HG03460 (cell line): ENCODE data around the gene UBXN6.

Source experiments
- ATAC-seq: cut with Tn5 transposase; IDR thresholded peaks from one replicate; pipeline ENCODE4 v1.9.1; 2021; ENCODE audit not compliant: unreplicated experiment

Gene UBXN6

GRCh38 chr19:4456843-4457653 is 546 bp downstream of the UBXN6 start:
- no peak for ATAC-seq

DNA sequence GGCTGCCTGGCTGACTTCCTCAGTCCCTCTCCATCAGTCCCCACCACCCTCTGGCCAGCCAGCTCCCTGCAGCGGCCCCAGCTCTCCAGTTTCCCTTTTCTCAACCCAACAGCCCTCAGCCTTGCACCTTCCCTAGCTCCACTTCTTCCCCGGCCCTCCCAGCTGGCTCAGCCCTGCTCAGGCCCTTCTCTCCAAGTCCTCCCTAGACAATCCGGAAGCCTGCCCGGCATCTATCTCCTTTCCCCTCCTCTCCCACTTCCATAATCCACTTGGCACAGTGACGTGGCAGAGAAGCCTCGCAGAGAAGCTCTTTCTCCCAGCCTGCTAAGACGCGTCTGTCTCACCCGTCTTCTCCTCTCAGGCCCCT is 1.1 kb downstream of the UBXN6 start:
- ATAC-seq = no peak

- ATAC-seq = no peak
Observed at GRCh38 chr19:4455719-4456475, 1.7 kb downstream of the UBXN6 start.

GRCh38 chr19:4454747-4455718 is 2.6 kb downstream of the UBXN6 start:
- no peak for ATAC-seq

- ATAC-seq = no peak
Observed at GRCh38 chr19:4453232-4454179, 4.1 kb downstream of the UBXN6 start.

DNA sequence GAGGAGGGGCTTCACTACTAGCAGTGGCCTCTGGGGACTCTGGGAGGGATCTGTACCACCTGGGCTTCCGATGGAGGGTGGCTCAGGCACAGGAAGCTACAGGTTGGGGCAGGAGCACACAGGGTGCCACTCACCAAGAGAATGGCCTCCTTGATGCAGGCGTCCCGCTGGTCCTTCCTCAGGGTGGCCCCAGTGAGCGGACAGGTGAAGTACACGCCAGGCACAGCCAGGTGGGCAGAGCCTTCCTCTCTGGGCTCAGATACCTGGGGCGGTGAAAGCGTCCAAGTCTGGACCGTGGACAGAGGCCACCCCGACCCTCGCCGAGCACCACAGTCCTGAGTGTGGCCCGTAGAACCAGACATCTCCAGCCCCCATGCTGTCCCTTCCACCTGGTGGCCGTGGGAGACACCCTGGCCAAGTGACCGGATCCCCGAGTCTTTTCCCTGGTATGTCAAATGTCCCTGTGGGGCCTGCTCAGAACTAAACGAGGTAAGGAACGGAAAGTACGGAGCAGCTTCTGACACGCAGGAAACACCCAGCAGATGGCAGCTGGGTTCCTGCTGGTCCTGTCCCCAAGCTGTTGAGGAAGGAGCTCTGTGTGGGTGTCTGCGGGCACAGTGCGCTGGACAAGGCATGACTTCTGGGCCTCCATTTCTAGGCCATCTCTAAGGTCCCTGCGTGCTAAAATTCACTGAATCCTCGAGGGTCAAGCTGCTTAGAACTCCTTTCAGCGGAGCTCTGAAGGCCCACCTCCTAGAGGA is 5.2 kb downstream of the UBXN6 start:
- no peak for ATAC-seq

GRCh38 chr19:4449639-4450028 is 8.0 kb downstream of the UBXN6 start:
- ATAC-seq = no peak

GRCh38 chr19:4449022-4449638 is 8.5 kb downstream of the UBXN6 start:
- ATAC-seq = no peak

DNA sequence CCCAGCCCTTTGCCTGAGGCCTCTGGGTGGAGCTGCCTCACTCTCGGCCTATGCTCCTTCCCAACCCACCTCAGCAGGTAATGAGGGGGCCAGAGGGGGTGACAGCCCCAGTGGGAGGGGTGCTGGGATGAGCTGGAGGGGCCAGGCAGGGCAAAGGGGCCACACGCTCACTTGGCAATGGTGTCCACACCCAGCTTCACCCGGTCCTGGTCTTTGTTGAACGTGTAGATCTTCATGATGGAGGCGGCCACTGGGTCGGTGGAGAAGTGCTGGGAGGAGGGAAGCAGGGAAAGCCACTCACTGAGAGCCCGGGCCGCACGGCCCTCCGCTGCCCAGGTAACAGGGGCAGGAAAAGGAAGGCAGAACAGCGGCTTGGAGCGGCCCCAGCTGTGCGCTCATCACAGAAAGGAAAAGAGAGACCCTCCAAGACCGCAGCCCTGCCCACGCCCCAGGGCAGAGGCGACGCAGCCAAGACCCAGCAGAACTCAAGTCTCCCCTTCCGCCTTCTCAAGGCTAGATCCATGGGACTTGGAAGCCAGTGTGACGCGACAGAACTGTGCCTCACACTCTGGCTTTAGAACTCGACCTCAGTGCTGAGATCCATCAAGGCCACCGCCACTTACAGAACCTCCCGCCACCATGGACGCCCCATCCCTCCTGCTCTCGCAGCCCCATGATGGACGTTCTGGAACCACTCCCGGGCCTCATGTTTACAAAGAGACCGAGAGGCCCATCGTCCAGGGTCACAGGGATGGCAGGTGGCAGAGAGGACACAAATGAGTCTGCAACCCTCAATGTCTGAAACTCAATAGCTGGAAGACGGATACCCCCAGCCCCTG is 9.2 kb downstream of the UBXN6 start:
- no peak for ATAC-seq

DNA sequence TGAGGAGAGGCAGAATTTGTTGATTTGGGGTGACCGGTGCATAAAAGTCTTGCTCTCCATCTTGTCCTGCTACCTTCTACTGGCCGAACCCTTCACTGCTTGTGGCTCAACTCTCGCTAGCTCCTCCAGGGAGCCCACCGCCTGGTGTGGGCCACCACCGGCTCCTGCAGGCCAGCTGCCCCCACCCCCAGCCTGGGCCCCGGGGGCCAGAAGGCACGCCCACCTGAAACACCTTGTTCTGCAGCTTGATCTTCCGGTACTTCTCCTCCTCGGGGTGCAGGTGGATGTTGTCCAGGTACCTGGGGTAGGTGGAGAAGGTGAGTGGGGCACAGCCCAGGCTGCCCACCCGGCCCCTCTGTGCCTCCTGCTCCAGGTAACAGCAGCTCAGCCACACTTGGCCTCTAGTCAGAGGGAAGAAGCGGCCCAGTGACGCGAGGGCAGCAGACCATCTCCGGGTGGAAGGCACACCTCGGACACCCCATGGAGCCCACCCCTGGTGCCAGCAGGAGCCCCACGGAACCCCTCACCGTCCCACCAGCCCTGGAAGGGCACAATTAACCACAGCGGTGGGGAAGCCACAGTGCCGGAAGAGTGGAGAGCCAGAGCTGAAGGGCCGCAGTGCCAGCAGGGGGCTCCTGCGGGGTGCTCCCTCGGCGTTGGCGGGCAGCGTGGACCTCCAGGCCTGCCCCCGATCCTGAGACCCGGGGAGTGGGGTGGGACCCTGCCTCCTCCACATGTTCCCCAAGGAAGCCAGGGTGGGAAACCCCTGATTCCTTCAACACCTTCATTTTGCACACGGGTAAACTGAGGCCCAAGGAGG is 10.1 kb downstream of the UBXN6 start:
- ATAC-seq = no peak

DNA sequence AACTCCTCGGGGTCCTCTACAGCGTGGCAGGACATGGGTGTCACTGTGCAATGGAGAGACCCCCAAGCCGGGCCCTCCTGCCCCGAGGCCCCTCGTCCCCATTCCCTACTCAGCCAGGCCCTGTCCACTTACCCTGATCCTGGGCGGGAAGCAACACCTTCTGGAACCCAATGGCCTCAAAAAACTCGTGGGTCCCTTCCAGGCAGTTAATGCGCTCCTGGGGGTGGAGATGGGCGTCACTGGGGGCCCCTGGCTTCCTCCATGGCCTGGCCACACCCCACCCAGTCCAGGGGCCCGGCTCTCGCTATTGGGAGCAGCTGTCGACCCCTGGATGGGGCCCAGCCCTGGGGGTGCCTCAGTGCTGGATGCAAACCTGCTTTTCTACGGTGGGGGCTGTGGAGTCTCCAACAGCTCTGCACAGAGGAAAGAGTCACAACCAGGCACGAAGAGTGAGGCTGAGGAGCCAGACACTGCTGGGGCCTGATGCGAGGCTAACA is 10.8 kb downstream of the UBXN6 start:
- no peak for ATAC-seq

GRCh38 chr19:4445963-4446703 is 11.5 kb downstream of the UBXN6 start:
- no peak for ATAC-seq

DNA sequence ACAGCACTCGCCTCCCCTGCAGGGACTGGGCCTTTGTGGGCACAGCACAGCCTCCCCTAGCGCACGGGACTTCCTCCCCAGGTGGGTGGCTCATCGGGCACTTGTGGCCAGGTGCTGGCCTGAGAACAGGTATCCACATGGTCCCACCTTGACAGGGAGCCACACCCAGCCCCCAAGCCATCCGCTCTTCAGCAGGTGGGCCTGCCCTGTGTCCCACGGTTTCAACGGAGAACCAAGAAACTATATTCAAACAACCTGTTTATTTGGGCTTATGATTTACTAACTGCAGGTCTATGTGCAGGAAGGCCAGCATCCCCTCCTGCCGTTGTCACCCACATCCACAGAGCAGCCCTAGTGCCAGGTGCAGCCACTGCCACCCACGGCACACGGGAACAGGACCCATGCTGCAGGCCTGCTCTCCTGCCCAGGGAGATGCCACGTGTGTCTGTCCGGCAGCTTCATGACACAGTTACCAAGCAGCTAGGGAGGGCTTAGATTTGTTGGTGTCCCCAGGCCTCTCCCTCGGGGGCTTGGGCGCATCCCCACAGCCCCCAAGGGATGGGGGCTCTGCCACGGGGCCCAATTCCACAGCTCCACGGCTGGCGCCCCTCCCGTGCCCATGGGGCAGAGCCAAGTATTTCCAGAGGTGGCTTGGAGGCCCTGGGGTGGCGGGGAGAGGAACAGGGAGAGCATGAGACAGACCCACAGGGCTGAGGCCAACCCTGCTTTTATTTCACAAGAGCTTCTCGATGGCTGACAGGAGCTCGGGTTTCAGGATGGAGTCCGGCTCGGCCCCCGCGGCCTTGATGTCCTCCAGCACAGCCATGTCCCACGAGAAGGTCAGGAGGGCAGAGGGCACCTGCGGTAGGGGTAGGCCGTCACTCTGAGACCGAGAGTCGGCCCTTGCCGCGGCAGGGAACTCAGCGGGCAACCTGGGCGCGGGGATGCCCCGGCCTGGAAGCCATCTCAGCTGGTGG is 12.5 kb downstream of the UBXN6 start:
- ATAC-seq = no peak

- ATAC-seq = no peak
Observed at GRCh38 chr19:4443966-4444764, 13.4 kb downstream of the UBXN6 start.
